Activated CD8-positive, alpha-beta memory T cell treated with anti-CD3 and anti-CD28 coated beads for 1 hour (primary cell): ENCODE results near the gene SIRT4.
"Not testable (repeated sequence)": the region's sequence is repeated elsewhere in the genome, so short reads cannot be mapped to it uniquely, and the experiment has no call there.

Source experiments
- DNase-seq, 2 donors: peaks; one replicate each; pipeline ENCODE4 v3.0.0-alpha.2; 2020; ENCODE audit warnings: low read depth in 1 of 2; ENCODE audit errors: extremely low read depth in 1 of 2

The SIRT4 gene

DNA sequence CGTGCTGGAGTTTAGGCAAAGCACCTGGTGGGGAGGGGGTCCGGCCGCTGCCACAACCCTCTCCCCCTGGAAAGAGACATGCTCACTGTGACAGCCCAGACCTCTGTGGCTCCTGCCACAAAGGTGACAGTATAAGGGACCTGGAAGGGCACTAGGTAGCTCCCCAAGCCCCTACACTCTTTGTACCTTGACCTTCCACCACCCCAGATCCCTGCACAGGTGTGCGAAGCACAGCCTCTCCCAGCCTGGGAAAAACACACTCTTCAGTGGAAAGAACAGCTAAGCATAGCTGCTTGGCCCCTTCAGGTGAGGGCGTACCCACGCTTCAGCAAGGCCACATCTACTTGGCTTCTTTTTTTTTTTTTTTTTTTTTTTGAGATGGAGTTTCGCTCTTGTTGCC lies 30.4 kb downstream of the SIRT4 start:
- DNase-seq = no peak

DNA sequence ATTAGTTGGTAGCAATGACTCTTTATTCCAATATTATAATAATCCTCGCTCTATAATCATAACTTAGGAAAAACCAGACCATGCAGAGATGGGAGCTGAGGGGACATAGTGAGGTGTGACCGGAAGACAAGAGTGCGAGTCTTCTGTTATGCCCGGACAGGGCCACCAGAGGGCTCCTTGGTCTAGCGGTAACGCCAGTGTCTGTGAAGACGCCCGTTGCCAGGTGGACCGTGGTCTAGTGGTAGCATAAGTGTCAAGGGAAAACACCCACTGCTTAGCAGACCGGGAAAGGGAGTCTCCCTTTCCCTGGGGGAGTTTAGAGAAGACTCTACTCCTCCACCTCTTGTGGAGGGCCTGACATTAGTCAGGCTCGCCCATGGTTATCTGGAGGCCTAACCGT lies 33.3 kb downstream of the SIRT4 start:
- DNase-seq = not testable (repeated sequence)

DNA sequence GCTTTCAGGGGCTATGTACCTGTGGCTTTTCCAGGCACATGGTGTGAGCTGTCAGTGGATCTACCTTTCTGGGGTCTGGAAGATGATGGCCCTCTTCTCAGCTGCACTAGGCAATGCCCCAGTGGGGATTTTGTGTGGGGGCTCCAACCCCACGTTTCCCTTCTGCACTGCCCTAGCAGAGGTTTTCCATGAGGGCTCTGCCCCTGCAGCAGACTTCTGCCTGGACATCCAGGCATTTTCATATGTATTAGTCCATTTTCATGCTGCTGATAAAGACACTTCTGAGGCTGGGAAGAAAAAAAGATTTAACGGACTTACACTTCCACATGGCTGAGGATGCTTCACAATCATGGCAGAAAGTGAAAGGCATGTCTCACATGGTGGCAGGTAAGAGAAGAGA lies 34.3 kb downstream of the SIRT4 start:
- not testable (repeated sequence) for DNase-seq

DNA sequence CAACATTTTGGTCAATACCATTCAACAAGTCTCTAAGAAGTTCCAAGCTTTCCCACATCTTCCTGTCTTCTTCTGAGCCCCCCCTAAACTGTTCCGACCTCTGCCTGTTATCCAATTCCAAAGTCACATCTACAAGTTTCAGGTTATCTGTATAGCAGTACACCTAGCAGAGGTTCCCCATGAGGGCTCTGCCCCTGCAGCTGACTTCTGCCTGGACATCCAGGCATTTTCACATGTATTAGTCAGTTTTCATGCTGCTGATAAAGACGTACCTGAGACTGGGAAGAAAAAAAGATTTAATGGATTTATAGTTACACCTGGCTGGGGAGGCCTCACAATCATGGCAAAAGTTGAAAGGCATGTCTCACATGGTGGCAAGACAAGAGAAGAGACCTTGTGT lies 35.6 kb downstream of the SIRT4 start:
- DNase-seq = no peak

DNA sequence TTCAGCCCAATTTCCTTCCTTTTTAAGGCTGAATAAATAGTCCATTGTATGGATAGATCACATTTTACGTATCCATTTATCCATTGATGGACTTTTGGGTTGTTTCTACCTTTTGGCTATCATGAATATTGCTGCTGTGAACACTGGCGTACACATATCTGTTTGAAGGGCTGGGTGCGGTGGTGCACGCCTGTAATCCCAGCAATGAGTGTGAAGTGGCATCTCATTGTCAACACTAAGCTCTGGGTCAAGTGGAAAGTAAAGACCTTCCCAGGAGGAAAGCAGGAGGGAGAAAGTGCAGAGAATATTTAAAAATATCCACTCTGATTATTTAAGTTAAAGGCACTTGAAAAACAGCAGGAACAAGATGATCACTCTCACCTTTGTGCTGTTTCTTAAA lies 37.1 kb downstream of the SIRT4 start:
- no peak for DNase-seq

DNA sequence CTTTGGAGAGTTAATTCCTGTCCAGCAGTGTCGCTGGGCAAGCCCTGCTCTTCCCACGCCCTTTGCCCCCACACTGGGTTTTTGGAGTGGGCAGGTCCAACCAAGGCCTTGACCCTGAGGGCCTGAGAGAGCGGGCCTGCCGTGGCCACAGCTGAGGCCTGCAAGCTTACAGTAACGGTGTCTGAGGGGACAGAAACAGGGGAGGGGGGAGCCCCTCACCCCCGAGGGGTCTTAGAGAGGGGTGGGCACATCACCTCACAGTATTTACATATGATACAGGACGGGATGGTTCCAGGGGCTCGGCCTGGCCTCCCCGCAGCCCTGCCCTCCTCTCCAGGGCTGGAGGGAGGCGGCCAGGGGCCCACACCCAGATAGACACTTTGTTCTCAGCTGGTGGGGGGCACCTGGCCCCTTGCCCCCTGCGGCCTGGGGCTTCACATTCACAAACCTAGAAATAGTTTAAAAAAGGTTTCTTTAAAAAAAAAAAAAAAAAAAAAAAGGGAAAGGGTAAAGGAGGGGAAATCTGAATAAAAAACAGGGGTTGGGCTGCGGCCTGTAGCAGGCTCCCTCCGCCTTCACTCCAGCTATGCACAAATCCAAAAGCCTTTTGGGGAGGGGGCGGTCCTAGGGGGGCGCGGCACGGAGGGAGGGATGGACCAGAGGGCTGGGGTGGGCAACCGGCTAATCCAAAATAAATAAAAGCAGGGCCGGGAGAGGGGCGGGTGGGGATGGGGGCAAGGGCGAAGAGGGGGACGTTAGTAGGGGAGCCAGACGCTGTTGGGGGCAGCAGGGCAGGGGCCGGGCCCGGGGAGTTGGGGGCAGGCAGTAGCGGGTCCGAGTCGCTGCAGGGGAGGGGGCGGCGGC lies 40.3 kb downstream of the SIRT4 start:
- no peak for DNase-seq

DNA sequence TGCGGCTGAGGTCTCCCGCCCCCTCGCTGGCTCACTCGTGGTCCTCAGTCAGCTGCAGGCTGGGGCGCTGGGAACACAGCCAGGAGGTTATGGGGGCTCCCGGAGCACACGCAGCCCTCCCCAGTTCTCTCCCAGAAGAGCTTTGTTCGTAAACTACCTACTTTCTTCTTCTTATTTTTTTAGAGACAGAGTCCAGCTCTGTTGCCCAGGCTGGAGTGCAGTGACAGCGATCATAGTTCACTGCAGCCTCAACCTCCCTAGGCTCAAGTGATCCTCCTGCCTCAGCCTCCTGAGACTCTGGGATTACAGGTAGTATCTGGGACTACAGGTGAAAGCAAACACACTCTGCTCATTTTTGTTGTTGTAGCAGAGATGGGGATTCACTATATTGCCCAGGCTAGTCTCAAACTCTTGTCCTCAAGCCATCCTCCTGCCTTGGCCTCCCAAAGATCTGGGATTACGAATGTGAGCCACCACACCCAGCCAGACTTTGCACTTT lies 41.0 kb downstream of the SIRT4 start:
- DNase-seq = no peak

DNA sequence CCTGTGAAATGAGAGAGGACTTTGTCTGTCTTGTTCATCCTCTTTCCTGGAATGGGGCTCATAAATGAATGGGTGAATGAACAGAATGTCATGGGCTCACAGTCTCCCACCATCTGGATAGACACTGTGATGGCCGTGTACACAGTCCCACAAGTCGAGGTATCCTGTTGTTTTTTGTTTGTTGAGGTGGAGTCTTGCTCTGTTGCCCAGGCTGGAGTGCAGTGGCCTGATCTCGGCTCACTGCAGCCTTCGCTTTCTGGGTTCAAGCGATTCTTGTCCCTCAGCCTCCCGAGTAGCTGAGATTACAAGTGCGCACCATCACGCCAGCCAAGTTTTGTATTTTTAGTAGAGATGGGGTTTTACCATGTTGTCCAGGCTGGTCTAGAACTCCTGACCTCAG lies 41.6 kb downstream of the SIRT4 start:
- DNase-seq = no peak

DNA sequence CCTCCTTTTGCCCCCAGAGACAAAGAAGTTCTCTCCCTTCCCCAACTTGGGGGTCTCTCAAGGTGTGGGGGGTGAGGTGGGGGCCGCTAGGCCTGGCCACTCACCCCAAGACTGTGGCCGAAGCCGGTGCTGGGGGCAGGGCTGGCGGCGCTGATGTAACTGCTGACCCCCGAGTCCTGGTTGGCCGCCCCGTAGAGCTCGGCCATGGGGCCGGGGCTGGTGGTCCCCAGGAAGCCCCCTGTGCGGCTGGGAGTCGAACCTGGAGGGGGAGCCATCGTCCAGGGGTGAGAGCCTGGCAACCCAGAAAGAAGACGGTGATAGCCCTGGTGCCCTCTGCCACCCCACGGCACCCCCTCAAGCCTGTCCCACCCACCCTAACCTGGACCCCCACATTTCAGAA lies 43.9 kb downstream of the SIRT4 start:
- DNase-seq = no peak

DNA sequence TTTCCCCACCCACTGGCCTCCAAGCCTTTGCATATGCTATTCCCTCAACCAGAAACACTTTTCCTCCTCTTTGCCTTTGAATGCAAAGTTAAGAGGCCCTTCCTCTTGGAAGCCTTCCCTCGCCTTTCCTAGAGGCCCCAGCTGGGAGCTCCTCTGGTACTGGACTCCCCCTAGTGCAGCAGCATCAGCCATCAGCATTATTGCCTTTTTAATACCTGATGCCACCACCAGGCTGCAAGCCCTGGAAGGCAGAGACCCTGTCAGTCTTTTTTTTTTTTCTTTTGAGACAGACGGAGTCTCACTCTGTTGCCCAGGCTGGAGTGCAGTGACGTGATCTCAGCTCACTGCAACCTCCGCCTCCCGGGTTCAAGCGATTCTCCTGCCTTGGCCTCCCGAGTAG lies 44.6 kb downstream of the SIRT4 start:
- no peak for DNase-seq

DNA sequence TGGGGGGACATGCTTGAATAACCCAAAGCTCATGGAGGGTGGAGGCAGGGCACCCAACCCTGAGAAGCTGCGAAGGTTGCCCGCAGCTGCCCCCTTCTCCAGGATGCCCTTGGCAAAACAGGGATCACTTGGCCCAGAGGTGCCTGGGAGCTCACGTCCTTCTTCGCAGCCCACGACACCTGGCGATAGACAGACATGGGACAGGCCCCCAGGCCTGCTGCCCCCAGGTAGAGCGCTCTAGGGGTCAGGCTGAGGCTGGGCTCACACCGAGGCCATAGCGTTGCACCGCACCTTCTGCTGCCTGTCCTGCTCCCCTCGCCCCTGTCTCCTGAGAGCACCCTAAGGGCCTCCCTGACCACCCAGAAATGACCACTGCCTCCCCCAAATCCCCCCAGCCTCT lies 45.6 kb downstream of the SIRT4 start:
- DNase-seq = no peak

DNA sequence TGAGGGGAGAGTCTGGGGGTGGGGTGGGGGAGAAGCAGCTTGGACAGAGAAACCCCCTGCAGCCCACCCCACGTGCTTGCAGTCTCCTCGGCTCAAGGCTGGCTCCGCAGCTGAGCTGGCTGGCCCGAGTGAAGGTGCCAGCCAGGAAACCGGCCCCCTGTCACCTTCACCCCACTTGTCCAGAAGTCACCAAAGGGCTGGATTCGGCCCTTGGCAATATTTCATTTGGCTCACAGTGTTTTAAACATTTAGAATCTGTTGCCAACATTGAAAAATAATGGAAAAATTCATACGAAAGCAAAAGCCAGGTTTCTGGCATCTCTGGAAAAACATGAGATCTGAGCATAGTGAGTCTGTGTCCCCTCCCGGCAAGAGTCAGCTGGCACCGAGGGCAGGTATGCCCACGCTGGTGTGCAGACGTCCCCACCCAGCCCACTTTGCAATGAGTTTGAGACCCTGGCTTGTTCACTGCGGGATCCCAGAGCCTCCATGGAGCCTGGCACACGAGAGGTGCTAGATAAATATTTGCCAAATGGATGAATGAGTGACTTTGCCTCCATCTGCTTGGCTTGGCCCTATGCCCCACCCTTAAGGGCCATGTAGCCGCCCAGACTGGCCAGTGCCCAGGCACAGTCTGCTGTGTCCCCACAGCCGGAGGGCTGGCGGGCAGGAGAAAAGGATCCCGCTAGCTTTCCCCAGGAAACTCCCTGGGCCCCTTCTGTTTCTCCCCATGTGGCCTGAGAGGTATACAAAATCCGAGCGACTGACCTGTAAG lies 48.6 kb downstream of the SIRT4 start:
- DNase-seq = no peak

DNA sequence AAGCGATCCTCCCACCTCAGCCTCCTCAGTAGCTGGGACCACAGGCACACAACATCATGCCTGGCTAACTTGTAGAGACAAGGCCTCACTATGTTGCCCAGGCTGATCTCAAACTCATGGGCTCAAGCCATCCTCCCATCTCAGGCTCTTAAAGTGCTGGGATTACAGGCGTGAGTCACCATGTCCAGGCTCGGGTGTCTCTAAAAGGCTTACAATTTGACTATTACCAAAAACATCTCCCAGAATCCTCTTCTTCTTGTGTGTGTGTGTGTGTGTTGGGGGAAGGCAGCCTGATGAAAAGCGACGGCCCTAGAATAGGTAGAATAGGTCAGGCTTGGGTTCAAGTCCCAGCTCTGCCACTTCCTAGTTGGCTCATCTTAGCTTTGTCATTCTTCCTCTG lies 50.0 kb downstream of the SIRT4 start:
- DNase-seq = no peak

DNA sequence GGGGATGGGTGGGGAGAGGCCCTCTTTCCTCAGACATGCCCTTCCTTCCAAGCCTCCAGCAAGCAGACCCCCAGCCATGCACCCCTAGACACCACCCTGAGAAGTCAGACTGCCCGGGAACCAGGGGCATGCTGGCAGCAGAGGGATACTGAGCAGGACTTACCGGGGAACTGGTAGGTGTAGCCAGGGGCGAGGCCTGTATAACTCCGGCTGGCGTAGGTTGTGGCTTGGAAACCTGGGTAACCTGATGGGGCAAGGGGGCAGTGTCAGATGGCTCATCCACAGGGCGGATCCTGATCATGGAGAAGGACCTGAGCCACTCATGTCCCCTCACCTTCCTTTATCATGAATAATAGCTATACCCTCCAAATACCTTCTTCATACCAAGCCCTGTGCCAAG lies 51.0 kb downstream of the SIRT4 start:
- no peak for DNase-seq

DNA sequence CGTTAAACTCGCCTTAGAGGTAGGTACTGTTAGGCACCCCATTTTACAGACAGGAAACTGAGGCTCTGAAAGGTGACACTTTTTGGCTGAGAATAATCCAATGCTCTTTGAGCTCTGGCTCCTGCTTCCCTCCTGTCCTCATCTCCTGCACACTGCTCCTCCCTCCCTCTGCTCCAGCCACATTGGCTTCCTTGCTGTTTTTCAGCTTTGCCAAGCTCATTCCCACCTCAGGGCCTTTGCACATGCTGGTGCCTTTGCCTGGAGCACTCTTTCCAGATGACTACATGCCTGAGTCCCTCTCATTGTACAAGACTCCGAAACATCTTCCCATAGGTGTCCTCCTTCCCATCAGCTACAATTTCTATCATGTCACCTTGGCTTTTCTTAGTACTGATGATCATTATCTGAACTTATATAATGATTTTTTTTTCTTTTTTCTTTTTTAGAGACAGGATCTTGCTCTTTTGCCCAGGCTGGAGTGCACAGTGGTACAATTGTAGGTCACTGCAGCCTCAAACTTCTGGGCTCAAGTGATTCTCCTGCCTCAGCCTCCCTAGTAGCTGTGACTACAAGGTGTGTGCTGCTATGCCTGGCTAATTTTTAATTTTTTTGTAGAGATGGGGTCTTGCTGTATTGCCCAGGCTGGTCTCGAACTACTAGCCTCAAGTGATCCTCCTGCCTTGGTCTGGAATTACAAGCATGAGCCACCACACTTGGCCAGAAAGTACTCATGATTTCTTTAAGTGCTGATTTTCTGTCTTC lies 51.6 kb downstream of the SIRT4 start:
- no peak for DNase-seq

DNA sequence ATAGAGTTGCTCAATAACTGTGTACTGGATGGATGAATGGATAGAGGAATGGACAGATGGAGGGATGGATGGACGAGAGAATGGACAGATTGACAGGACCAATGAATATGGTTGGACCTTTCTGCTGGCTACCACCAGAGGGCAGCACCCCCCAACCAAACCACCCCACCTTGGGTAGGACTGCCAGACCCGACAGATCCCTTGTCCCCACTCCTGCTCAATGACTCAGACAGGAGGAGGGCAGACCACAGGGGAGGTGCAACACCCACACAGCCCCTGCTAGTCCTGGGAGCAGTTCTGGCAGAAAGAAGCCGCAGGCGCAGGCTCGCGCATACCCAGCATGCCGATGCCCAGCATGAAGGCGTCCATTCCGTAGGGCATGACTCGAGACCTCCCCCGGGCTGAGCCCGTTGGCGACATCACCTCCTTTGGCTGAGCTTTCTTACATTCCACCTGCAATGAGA lies 54.5 kb downstream of the SIRT4 start:
- peak; percentile 46 to 61 for DNase-seq

DNA sequence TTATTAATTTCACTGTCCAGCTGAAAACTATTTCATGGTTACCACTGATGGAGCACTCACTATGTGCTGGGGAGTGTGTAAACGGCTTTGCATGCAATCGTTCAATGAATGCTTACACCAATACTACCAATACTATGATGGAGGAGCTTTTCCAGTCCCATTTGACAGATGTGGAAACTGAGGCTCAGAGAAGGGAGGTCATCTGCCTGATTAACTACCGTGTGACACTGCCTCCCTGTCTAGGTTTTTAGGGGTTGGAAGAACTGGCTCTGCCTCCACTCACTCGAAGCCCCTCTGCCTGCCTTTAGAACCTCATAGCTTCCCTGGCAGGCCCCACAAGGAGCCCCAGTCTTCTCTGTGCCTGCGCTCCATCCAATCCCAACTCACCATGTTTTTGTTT lies 55.0 kb downstream of the SIRT4 start:
- DNase-seq = no peak

DNA sequence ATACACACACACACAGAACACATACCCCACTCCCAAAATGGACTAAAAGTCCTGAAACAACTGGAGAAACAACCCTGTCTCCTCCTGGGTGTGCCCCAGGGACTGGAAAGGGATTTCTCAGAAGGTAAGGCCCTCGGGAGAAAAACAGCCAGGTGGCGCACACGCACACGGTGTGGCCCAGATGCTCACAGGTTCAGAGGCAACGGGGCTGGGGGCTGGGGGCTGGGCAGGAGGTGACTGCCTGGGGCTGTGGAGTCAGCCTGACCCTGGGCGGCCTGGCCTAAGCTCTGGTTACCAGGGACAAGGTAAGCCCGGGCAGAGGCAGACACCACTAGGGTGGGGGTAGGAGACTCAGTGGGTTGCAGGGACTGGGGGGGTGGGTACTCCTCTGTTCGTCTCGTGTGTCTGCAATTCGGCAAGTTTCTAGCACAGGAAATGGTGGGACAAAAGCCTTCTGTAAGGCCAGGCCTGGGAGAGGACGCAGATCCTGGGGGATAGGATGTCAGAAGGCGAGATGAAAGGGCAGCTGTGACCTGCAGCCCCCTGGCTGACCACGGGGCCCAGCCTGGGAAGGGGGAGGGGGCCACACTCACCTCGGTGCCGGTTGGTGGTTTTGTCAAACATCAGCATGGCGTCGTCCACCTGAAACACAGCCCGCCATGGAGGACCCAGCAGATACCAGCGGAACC lies 56.4 kb downstream of the SIRT4 start:
- DNase-seq = no peak

DNA sequence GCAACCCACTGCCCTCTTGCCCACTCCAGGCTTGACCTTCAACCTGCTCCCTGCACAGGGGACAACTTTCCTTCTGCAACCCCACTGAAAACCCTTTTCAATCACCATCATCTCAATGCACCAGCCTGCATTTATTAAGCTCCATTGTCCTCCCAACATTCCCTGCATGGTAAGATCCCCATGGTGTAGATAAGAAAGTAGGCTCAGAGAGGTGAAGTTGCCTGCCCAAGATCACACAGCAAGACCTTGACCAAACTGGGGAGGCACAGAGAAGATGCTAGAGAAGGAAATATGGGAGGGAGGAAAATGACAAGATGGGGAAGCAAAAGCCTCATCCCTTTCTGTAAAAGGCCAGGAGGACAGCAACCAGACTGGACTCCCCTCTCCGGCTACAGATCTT lies 57.0 kb downstream of the SIRT4 start:
- DNase-seq = no peak

DNA sequence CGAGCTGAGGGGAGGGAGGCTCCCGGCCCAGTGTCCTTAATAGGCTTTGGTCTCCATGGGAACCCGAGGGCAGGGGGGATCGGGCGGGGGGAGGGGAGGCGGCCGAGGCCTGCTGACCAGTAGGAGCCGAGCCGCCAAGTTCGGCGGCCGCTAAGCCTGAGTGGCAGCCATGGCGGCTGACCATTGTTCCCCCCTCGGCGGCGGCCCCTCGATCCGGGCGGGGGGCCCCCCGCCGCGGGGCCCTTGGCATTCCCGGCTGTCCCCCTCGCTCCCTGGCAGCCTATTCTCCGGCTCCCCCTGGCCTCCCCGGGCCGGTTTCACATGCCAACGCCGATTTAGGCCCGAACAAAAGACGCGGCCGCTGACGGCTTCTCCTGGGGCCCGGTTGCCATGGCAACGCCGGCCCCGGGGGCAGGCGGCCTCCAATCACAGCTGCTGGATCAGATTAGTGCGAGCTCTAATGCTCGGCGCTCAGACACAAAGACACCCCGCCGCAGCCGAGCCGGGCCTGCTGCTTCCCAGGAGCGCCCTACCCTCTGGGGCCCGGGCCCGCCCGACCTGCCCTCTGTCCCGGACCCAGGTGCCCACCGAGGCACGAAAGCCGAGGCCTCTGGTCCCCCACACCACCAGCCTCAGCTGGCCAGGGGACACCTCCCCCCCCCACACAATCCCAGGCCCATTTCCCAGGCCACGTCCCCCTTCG lies 59.5 kb downstream of the SIRT4 start:
- DNase-seq = no peak
